Loucy (cell line): ENCODE data around the gene RPS6KA1.
A peak's percentile ranks its signal among the peaks of the same experiment; 100 is the strongest.
"Not testable (repeated sequence)": the region's sequence is repeated elsewhere in the genome, so short reads cannot be mapped to it uniquely, and the experiment has no call there.

Source experiments
- H2AFZ ChIP-seq: fragments of 200-600 bp; sonication (generic); 2 replicates; pipeline ENCODE4 v1.6.0; 2016; ENCODE audit warnings: antibody characterized with exemption, mild to moderate bottlenecking, low read length, moderate library complexity
- H3F3A ChIP-seq: fragments of 200-600 bp; 2 replicates; pipeline ENCODE4 v1.6.0; 2016; ENCODE audit warnings: antibody characterized with exemption, low read depth, mild to moderate bottlenecking
- H3K27me3 ChIP-seq: fragments of 200-600 bp; sonication (generic); 2 replicates; pipeline ENCODE4 v1.6.1; 2014; ENCODE audit warnings: low read length, mild to moderate bottlenecking; ENCODE audit not compliant: insufficient read depth, poor library complexity, severe bottlenecking
- H3K36me3 ChIP-seq: fragments of 200-600 bp; sonication (generic); 2 replicates; pipeline ENCODE4 v1.6.1; 2016; ENCODE audit warnings: low read length; ENCODE audit not compliant: insufficient read depth
- H3K4me1 ChIP-seq: fragments of 200-600 bp; sonication (generic); 2 replicates; pipeline ENCODE4 v1.5.1; 2014; ENCODE audit warnings: low read length, mild to moderate bottlenecking; ENCODE audit not compliant: insufficient read depth, poor library complexity, severe bottlenecking
- H3K4me2 ChIP-seq: fragments of 200-600 bp; sonication (generic); 2 replicates; pipeline ENCODE4 v1.6.0; 2014; ENCODE audit warnings: antibody characterized with exemption, low read length, low read depth, mild to moderate bottlenecking; ENCODE audit not compliant: poor library complexity, severe bottlenecking
- H3K4me3 ChIP-seq: fragments of 200-600 bp; sonication (generic); 2 replicates; pipeline ENCODE4 v1.5.1; 2014; ENCODE audit warnings: low read length, mild to moderate bottlenecking, mixed read lengths; ENCODE audit not compliant: poor library complexity, severe bottlenecking
- H3K79me2 ChIP-seq: fragments of 200-600 bp; sonication (generic); 2 replicates; pipeline ENCODE4 v1.6.1; 2014; ENCODE audit warnings: low read length; ENCODE audit not compliant: insufficient read depth
- H3K9ac ChIP-seq: fragments of 200-600 bp; sonication (generic); 2 replicates; pipeline ENCODE4 v1.6.0; 2014; ENCODE audit warnings: mild to moderate bottlenecking, low read depth, low read length, moderate library complexity; ENCODE audit not compliant: poor library complexity, severe bottlenecking
- H3K9me2 ChIP-seq: fragments of 200-600 bp; sonication (generic); replicated peaks from 2 replicates; pipeline ENCODE4 v1.6.1; 2016; ENCODE audit warnings: low read depth, low read length, mixed read lengths
- H3K9me3 ChIP-seq: fragments of 200-600 bp; sonication (generic); 2 replicates; pipeline ENCODE4 v1.6.1; 2014; ENCODE audit warnings: mild to moderate bottlenecking, antibody characterized with exemption, low read length, low read depth; ENCODE audit not compliant: insufficient read depth
- H4K20me1 ChIP-seq: fragments of 200-600 bp; sonication (generic); 2 replicates; pipeline ENCODE4 v1.6.0; 2014; ENCODE audit warnings: antibody characterized with exemption, low read length, mild to moderate bottlenecking; ENCODE audit not compliant: insufficient read depth, poor library complexity, severe bottlenecking
- EZH2phosphoT487 ChIP-seq: fragments of 200-600 bp; IDR thresholded peaks from 2 replicates; pipeline ENCODE4 v1.6.1; 2018; ENCODE audit warnings: antibody characterized with exemption, mild to moderate bottlenecking, moderate library complexity, borderline replicate concordance
- TF ChIP-seq, protein P1 (sequence below): fragments of 200-600 bp; sonication (generic); conservative IDR thresholded peaks from 2 replicates; pipeline ENCODE4 v1.5.1; 2014; ENCODE audit warnings: mild to moderate bottlenecking, antibody characterized with exemption, low read length

RPS6KA1 gene

DNA sequence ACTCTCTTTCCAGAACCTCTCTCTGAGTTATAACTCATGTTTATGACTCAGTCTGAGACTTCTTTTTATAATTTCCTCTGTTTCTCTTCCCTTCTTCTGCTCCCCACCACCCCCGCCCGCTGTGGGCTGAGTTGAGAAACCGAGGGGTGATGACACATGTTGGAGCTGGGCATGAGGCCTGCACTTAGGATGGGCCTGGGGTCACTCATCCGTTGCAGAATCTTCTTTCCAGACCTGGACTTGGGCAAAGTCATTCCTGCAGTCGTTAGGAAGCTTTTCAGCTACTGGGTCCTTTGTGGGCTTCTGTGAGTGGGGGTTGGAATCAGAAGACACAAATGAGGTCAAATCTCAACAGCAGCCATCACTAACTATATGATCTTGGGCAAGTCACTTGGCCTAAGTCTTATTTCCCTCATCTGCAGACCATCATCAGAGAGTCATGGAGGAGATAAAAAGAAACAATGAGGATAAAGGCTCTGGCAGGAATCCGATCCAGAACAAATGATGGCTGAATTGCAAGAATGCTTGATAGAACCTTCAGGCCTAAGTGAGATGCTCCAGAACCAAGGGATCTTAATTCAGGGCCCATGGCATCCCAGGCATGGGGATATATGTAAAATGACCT is 53.4 kb downstream of the RPS6KA1 start:
- H2AFZ ChIP-seq: 0 out of 2 replicates have a peak overlapping the region, but pooled peaks have one; percentile 27
- no peak overlapping the region for H3K4me2 ChIP-seq
- H3K79me2 ChIP-seq: no peaks in the 10 kb centered on the region
- no peaks in the 10 kb centered on the region for H4K20me1 ChIP-seq
- H3K9ac ChIP-seq: no peak overlapping the region
- H3F3A ChIP-seq: no peaks in the 10 kb centered on the region
- no peak for TF ChIP-seq EZH2phosphoT487
- TF ChIP-seq, protein P1, sequence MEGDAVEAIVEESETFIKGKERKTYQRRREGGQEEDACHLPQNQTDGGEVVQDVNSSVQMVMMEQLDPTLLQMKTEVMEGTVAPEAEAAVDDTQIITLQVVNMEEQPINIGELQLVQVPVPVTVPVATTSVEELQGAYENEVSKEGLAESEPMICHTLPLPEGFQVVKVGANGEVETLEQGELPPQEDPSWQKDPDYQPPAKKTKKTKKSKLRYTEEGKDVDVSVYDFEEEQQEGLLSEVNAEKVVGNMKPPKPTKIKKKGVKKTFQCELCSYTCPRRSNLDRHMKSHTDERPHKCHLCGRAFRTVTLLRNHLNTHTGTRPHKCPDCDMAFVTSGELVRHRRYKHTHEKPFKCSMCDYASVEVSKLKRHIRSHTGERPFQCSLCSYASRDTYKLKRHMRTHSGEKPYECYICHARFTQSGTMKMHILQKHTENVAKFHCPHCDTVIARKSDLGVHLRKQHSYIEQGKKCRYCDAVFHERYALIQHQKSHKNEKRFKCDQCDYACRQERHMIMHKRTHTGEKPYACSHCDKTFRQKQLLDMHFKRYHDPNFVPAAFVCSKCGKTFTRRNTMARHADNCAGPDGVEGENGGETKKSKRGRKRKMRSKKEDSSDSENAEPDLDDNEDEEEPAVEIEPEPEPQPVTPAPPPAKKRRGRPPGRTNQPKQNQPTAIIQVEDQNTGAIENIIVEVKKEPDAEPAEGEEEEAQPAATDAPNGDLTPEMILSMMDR: no peak
- H3K9me2 ChIP-seq: no peaks in the 10 kb centered on the region
- H3K9me3 ChIP-seq: no peaks in the 10 kb centered on the region; the same call in 1 of the 2 replicates
- H3K4me1 ChIP-seq: peaks cover 6% of the 10 kb centered on the region
- no peaks in the 10 kb centered on the region for H3K27me3 ChIP-seq
- H3K4me3 ChIP-seq: no peak overlapping the region
- H3K36me3 ChIP-seq: no peaks in the 10 kb centered on the region

DNA sequence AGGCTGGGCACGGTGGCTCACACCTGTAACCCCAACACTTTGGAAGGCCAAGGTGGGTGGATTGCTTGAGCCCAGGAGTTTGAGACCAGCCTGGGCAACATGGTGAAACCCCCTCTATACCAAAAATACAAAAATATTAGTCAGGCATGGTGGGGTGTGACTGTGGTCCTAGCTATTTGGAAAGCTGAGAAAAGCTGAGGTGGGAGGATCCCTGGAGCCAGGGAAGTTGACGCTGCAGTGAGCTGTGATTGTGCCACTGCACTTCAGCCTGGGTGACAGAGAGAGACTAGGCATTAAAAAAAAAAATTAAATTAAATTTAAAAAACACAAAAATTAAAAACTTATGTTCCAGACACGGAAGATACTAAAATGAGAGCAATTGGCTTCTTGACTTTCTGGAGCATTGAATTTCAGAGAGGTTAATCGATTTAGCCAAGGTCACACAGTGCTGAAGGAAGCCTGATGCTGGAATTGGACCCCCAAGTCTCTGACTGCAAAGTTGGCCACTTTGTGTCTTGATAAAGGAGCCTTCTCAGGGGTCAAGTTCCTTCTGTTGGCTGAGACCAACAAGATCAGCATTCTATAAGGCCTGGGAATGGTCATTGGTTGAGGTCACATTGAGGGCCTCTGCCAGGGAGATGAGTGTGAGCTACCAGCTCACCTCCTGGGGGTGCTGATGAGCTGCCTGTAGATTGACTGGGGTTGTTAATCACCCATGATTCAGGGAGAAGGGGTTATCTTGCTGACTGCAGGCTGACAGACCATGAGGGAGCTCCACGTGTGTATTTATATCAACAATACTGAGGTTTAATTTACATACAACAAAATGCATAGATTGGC is 54.3 kb downstream of the RPS6KA1 start:
- Histone ChIP-seq H2AFZ (no peak overlapping the region), H3K9me2 (no peaks in the 10 kb centered on the region), H3K4me3 (no peak overlapping the region), H4K20me1 (no peaks in the 10 kb centered on the region), H3K79me2 (no peaks in the 10 kb centered on the region), H3K27me3 (no peaks in the 10 kb centered on the region), H3K36me3 (no peaks in the 10 kb centered on the region), H3K4me1 (peaks cover 6% of the 10 kb centered on the region), H3K9me3 (peaks cover under 1% of the 10 kb centered on the region; the same call in 1 of the 2 replicates), H3F3A (no peaks in the 10 kb centered on the region), H3K9ac (no peak overlapping the region), H3K4me2 (no peak overlapping the region)
- TF ChIP-seq, protein P1: peak; percentile 56
- TF ChIP-seq EZH2phosphoT487: no peak

DNA sequence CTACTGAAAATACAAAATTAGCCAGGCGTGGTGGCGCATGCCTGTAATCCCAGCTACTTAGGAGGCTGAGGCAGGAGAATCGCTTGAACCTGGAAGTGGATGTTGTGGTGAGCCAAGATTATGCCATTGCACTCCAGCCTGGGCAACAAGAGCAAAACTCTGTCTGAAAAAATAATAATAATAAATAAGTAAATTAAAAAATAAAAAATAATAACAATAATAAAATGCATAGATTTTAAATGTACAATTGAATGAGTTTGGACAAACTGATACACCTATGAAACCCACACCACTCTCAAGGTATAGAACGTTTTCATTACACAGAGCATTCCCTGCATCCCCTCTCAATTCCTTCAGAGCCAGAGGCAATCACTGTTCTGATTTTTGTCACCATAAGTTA is 55.0 kb downstream of the RPS6KA1 start:
- H3K4me1 ChIP-seq, H3F3A ChIP-seq, H3K27me3 ChIP-seq, H3K9ac ChIP-seq, H4K20me1 ChIP-seq, H3K9me2 ChIP-seq, H2AFZ ChIP-seq, H3K79me2 ChIP-seq, H3K9me3 ChIP-seq, H3K36me3 ChIP-seq, H3K4me3 ChIP-seq, H3K4me2 ChIP-seq: not testable (repeated sequence)
